VCaP (cell line): ENCODE measurements around the gene COG5.

ENCODE experiments used
- H3K27ac ChIP-seq: fragments of 450-650 bp; 2 replicates; pipeline ENCODE4 v1.5.1; 2017
- CTCF ChIP-seq: fragments of 450-650 bp; conservative IDR thresholded peaks from 2 replicates; pipeline ENCODE4 v1.5.1; 2017; ENCODE audit warnings: mild to moderate bottlenecking, moderate library complexity

The COG5 gene

GRCh38 chr7:107404740-107405537 lies 158.8 kb downstream of the COG5 start:
- no peak overlapping the region; the same call in 1 of the 2 replicates for H3K27ac ChIP-seq
- no peak for TF ChIP-seq CTCF

- no peak for TF ChIP-seq CTCF
- no peak overlapping the region for H3K27ac ChIP-seq
Observed at GRCh38 chr7:107398161-107398560, 165.6 kb downstream of the COG5 start.

- H3K27ac ChIP-seq = no peak overlapping the region
- TF ChIP-seq CTCF = no peak
Observed at GRCh38 chr7:107396990-107397389, 166.7 kb downstream of the COG5 start.

GRCh38 chr7:107396081-107396480 lies 167.6 kb downstream of the COG5 start:
- no peak for TF ChIP-seq CTCF
- no peak overlapping the region for H3K27ac ChIP-seq

GRCh38 chr7:107394831-107395230 lies 168.9 kb downstream of the COG5 start:
- no peak for TF ChIP-seq CTCF

GRCh38 chr7:107394276-107394675 lies 169.4 kb downstream of the COG5 start:
- no peak overlapping the region for H3K27ac ChIP-seq

More at GRCh38 chr7:107394831-107395230, 168.9 kb downstream of the COG5 start:
- H3K27ac ChIP-seq = no peak overlapping the region

GRCh38 chr7:107392830-107393229 lies 170.9 kb downstream of the COG5 start:
- H3K27ac ChIP-seq = no peak overlapping the region
- TF ChIP-seq CTCF = no peak

More at GRCh38 chr7:107394276-107394675, 169.4 kb downstream of the COG5 start:
- TF ChIP-seq CTCF = no peak
